SK-N-SH treated with all-trans-retinoic acid at 6 μM for 48 hours (cell line): ENCODE data around the gene NHERF2.

ENCODE experiments used
- ARNTL ChIP-seq: fragments of 450-650 bp; formaldehyde crosslinking; IDR thresholded peaks from 2 replicates; pipeline ENCODE4 v1.5.0; 2020; ENCODE audit warnings: low read depth, mild to moderate bottlenecking, moderate library complexity, borderline replicate concordance
- ESRRG ChIP-seq: fragments of 250-450 bp; sonication (Bioruptor Pico); IDR thresholded peaks from 2 replicates; pipeline ENCODE4 v1.6.1; 2021; ENCODE audit warnings: mild to moderate bottlenecking
- POU6F1 ChIP-seq: fragments of 250-450 bp; sonication (Bioruptor Pico); IDR thresholded peaks from 2 replicates; pipeline ENCODE4 v1.8.0; 2021; ENCODE audit warnings: low read depth, mild to moderate bottlenecking, moderate library complexity, borderline replicate concordance
- TCF4 ChIP-seq: fragments of 250-450 bp; sonication (Bioruptor Pico); IDR thresholded peaks from 2 replicates; pipeline ENCODE4 v1.8.0; 2021; ENCODE audit warnings: mild to moderate bottlenecking, moderate library complexity, borderline replicate concordance
- TSHZ2 ChIP-seq: fragments of 250-450 bp; sonication (Bioruptor Pico); IDR thresholded peaks from 2 replicates; pipeline ENCODE4 v1.5.0; 2020; ENCODE audit warnings: mild to moderate bottlenecking, moderate library complexity
- ZFP3 ChIP-seq: fragments of 250-450 bp; sonication (Bioruptor Pico); IDR thresholded peaks from 2 replicates; pipeline ENCODE4 v1.5.0; 2020; ENCODE audit warnings: mild to moderate bottlenecking, moderate library complexity
- ZNF565 ChIP-seq: fragments of 450-650 bp; formaldehyde crosslinking; conservative IDR thresholded peaks from 2 replicates; pipeline ENCODE4 v1.5.0; 2020; ENCODE audit warnings: low read depth, mild to moderate bottlenecking, moderate library complexity
- TF ChIP-seq, protein P1 (sequence below): fragments of 250-450 bp; sonication (Bioruptor Pico); IDR thresholded peaks from 2 replicates; pipeline ENCODE4 v1.8.0; 2020; ENCODE audit warnings: mild to moderate bottlenecking, moderate library complexity, borderline replicate concordance

DNA sequence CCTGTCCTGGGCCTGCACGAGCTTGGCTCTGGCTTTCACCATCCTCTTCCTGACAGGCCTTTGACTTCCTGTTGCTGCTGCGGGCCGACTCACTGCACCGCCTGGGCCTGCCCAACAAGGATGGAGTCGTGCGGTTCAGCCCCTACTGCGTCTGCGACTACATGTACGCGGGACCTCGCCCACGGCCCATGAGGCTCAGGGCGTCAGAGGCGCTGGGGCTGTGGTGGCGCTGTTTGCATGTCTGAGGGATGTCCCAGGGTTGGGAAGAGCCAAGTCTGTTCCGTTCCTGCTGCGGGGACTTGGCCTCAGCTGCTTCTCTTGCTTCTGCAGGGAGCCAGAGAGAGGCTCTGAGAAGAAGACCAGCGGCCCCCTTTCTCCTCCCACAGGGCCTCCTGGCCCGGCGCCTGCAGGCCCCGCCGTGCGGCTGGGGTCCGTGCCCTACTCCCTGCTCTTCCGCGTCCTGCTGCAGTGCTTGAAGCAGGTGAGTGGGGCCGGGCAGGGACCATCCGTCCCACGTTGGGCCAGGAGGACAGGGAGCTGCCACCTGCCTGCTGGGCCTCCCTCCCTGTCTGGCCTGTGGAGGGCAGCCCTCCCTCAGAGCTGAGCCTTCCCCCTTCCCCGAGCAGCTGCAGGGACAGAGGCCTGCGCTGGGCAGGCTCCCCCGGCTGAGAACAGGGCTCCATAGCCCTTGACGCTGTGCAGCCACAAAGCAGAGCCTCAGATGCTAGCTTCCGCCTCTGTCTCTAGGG, 44.9 kb downstream of the NHERF2 start:
- TF ChIP-seq, protein P1, sequence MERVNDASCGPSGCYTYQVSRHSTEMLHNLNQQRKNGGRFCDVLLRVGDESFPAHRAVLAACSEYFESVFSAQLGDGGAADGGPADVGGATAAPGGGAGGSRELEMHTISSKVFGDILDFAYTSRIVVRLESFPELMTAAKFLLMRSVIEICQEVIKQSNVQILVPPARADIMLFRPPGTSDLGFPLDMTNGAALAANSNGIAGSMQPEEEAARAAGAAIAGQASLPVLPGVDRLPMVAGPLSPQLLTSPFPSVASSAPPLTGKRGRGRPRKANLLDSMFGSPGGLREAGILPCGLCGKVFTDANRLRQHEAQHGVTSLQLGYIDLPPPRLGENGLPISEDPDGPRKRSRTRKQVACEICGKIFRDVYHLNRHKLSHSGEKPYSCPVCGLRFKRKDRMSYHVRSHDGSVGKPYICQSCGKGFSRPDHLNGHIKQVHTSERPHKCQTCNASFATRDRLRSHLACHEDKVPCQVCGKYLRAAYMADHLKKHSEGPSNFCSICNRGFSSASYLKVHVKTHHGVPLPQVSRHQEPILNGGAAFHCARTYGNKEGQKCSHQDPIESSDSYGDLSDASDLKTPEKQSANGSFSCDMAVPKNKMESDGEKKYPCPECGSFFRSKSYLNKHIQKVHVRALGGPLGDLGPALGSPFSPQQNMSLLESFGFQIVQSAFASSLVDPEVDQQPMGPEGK: no peak
- TF ChIP-seq ZFP3 (no peak), POU6F1 (no peak), TSHZ2 (CRISPR knock-in tag) (no peak), TCF4 (no peak), ARNTL (CRISPR knock-in tag) (no peak), ZNF565 (no peak), ESRRG (CRISPR knock-in tag) (no peak)
